Neural cell (in vitro differentiated cells): ENCODE measurements around the gene PCDHA1. TPM values are rescaled to one million over a fixed set of nuclear protein-coding genes. Genes with fewer than 3 reads are reported as not detected.

Source experiments
- H2AFZ ChIP-seq: fragments of 200-600, 300-800 bp; sonication (generic), shearing (Covaris generic); 2 replicates; pipeline ENCODE4 v1.6.0; 2014; ENCODE audit warnings: low read depth, mild to moderate bottlenecking, antibody characterized with exemption, low read length, moderate library complexity
- H3F3A ChIP-seq: fragments of 200-600 bp; shearing (Covaris generic); 2 replicates; pipeline ENCODE4 v1.6.1; 2016; ENCODE audit warnings: mild to moderate bottlenecking, moderate library complexity, mixed read lengths, antibody characterized with exemption, low read length; ENCODE audit not compliant: insufficient read depth, poor library complexity, severe bottlenecking
- H3K27ac ChIP-seq: fragments of 200-600, 300-800 bp; sonication (generic), shearing (Covaris generic); 2 replicates; pipeline ENCODE4 v1.5.1; 2014; ENCODE audit warnings: mild to moderate bottlenecking, low read length, moderate library complexity
- H3K27me3 ChIP-seq: fragments of 300-800, 200-600 bp; sonication (generic), shearing (Covaris generic); 2 replicates; pipeline ENCODE4 v1.6.0; 2014; ENCODE audit warnings: mild to moderate bottlenecking, low read depth, low read length, moderate library complexity; ENCODE audit not compliant: insufficient read depth
- H3K36me3 ChIP-seq: fragments of 300-800, 200-600 bp; sonication (generic), shearing (Covaris generic); 2 replicates; pipeline ENCODE4 v1.5.1; 2014; ENCODE audit warnings: mild to moderate bottlenecking, antibody characterized with exemption, low read length, moderate library complexity; ENCODE audit not compliant: insufficient read depth
- H3K4me2 ChIP-seq: fragments of 300-800, 200-600 bp; sonication (generic), shearing (Covaris generic); 2 replicates; pipeline ENCODE4 v1.6.0; 2014; ENCODE audit warnings: mild to moderate bottlenecking, low read length
- H3K4me3 ChIP-seq: fragments of 300-800, 200-600 bp; sonication (generic), shearing (Covaris generic); 2 replicates; pipeline ENCODE4 v1.5.1; 2014; ENCODE audit warnings: mild to moderate bottlenecking, low read length, moderate library complexity
- H3K79me2 ChIP-seq: fragments of 200-600 bp; shearing (Covaris generic); replicated peaks from 2 replicates; pipeline ENCODE4 v1.6.0; 2014; ENCODE audit warnings: mild to moderate bottlenecking, low read length, moderate library complexity; ENCODE audit not compliant: insufficient read depth
- H3K9ac ChIP-seq: fragments of 300-800, 200-600 bp; sonication (generic), shearing (Covaris generic); 2 replicates; pipeline ENCODE4 v1.6.1; 2016; ENCODE audit warnings: mild to moderate bottlenecking, low read length, mixed read lengths
- H3K9me2 ChIP-seq: fragments of 200-600 bp; shearing (Covaris generic); 2 replicates; pipeline ENCODE4 v1.6.1; 2016; ENCODE audit warnings: mild to moderate bottlenecking, low read length, mixed read lengths; ENCODE audit not compliant: insufficient read depth
- H3K9me3 ChIP-seq: fragments of 200-600, 300-800 bp; sonication (generic), shearing (Covaris generic); 2 replicates; pipeline ENCODE4 v1.6.1; 2016; ENCODE audit warnings: mild to moderate bottlenecking, mixed run types, low read length, moderate library complexity, mixed read lengths
- H4K20me1 ChIP-seq: fragments of 200-600 bp; shearing (Covaris generic); 2 replicates; pipeline ENCODE4 v1.6.1; 2016; ENCODE audit warnings: mild to moderate bottlenecking, mixed run types; ENCODE audit not compliant: insufficient read depth
- CTCF ChIP-seq: fragments of 450-650 bp; IDR thresholded peaks from 2 replicates; pipeline ENCODE4 v1.5.1; 2014; ENCODE audit warnings: antibody characterized with exemption, mild to moderate bottlenecking, moderate library complexity; ENCODE audit not compliant: poor library complexity, severe bottlenecking
- EP300 ChIP-seq: fragments of 450-650 bp; conservative IDR thresholded peaks from 2 replicates; pipeline ENCODE4 v1.6.1; 2014; ENCODE audit warnings: antibody characterized with exemption, mild to moderate bottlenecking, moderate library complexity; ENCODE audit not compliant: poor library complexity, severe bottlenecking
- EZH2 ChIP-seq: fragments of 200-600, 300-800 bp; shearing (Covaris generic), sonication (generic); IDR thresholded peaks from 2 replicates; pipeline ENCODE4 v1.6.1; 2014; ENCODE audit warnings: antibody characterized with exemption, low read length, borderline replicate concordance, mild to moderate bottlenecking; ENCODE audit not compliant: insufficient read depth, poor library complexity, severe bottlenecking
- MXI1 ChIP-seq: fragments of 450-650 bp; conservative IDR thresholded peaks from 2 replicates; pipeline ENCODE4 v1.6.1; 2014; ENCODE audit warnings: antibody characterized with exemption, mild to moderate bottlenecking; ENCODE audit not compliant: poor library complexity, severe bottlenecking
- POLR2AphosphoS5 ChIP-seq: IDR thresholded peaks from 2 replicates; pipeline ENCODE4 v1.6.1; 2012
- RAD21 ChIP-seq: fragments of 450-650 bp; conservative IDR thresholded peaks from 2 replicates; pipeline ENCODE4 v1.6.1; 2014; ENCODE audit warnings: antibody characterized with exemption, mild to moderate bottlenecking, moderate library complexity
- REST ChIP-seq: IDR thresholded peaks from 2 replicates; pipeline ENCODE4 v1.6.1; 2012; ENCODE audit warnings: borderline replicate concordance
- SMC3 ChIP-seq: fragments of 450-650 bp; conservative IDR thresholded peaks from 2 replicates; pipeline ENCODE4 v1.6.1; 2014; ENCODE audit warnings: antibody characterized with exemption, mild to moderate bottlenecking, moderate library complexity; ENCODE audit not compliant: poor library complexity
- TAF1 ChIP-seq: IDR thresholded peaks from 2 replicates; pipeline ENCODE4 v1.6.1; 2012; ENCODE audit warnings: low read depth
- polyA plus RNA-seq: library from polyadenylated mRNA; depleted of rRNA; stranded (reverse); fragments of >200 nt; gene quantifications from 2 replicates; pipeline ENCODE4 v1.2.3, GENCODE V29; 2014

Gene PCDHA1
- polyA plus RNA-seq, 1 donor from 2014 or later: 0.28 TPM

- TF ChIP-seq CTCF (no peak), RAD21 (no peak)
- Histone ChIP-seq H3K9me2 (no peaks in the 10 kb centered on the region), H4K20me1 (no peaks in the 10 kb centered on the region), H3K4me2 (no peak overlapping the region), H3K9ac (no peak overlapping the region), H3F3A (no peaks in the 10 kb centered on the region), H2AFZ (no peak overlapping the region), H3K9me3 (no peaks in the 10 kb centered on the region), H3K4me3 (no peak overlapping the region), H3K27me3 (no peaks in the 10 kb centered on the region), H3K27ac (no peak overlapping the region), H3K36me3 (no peaks in the 10 kb centered on the region), H3K79me2 (peaks cover 5% of the 10 kb centered on the region)
These were observed 224.3 kb downstream of the PCDHA1 start for GRCh38 chr5:141010047-141010793.

- TF ChIP-seq SMC3: no peak
- no peak for TF ChIP-seq REST
- no peak for TF ChIP-seq TAF1
- no peaks in the 10 kb centered on the region for H3K9me2 ChIP-seq
These were observed 232.0 kb downstream of the PCDHA1 start for GRCh38 chr5:141017943-141018342.

GRCh38 chr5:141022384-141022783 is 236.4 kb downstream of the PCDHA1 start:
- no peak overlapping the region for H2AFZ ChIP-seq
- no peak overlapping the region for H3K9ac ChIP-seq
- H3F3A ChIP-seq: no peaks in the 10 kb centered on the region
- no peaks in the 10 kb centered on the region for H3K9me3 ChIP-seq
- H3K27me3 ChIP-seq: no peaks in the 10 kb centered on the region
- no peak for TF ChIP-seq TAF1
- no peak for TF ChIP-seq EP300
- TF ChIP-seq REST: no peak
- TF ChIP-seq EZH2: no peak
- no peak for TF ChIP-seq SMC3
- TF ChIP-seq POLR2AphosphoS5: no peak
- no peak for TF ChIP-seq MXI1
- no peak for TF ChIP-seq RAD21
- TF ChIP-seq CTCF: no peak
- H3K4me3 ChIP-seq: no peak overlapping the region
- no peaks in the 10 kb centered on the region for H3K9me2 ChIP-seq
- H3K27ac ChIP-seq: no peak overlapping the region
- H4K20me1 ChIP-seq: no peaks in the 10 kb centered on the region
- no peaks in the 10 kb centered on the region for H3K79me2 ChIP-seq
- no peaks in the 10 kb centered on the region for H3K36me3 ChIP-seq
- H3K4me2 ChIP-seq: no peak overlapping the region

More at GRCh38 chr5:141017943-141018342, 232.0 kb downstream of the PCDHA1 start:
- no peaks in the 10 kb centered on the region for H3F3A ChIP-seq
- no peaks in the 10 kb centered on the region for H3K9me3 ChIP-seq
- H3K4me3 ChIP-seq: no peak overlapping the region
- H3K79me2 ChIP-seq: no peaks in the 10 kb centered on the region
- H3K27me3 ChIP-seq: no peaks in the 10 kb centered on the region
- no peak overlapping the region for H3K9ac ChIP-seq
- no peaks in the 10 kb centered on the region for H4K20me1 ChIP-seq
- no peaks in the 10 kb centered on the region for H3K36me3 ChIP-seq
- no peak overlapping the region for H2AFZ ChIP-seq
- H3K27ac ChIP-seq: no peak overlapping the region
- no peak overlapping the region for H3K4me2 ChIP-seq
